DOHH2 (cell line): ENCODE data around the gene DDX46.

Experiments used
- H3F3A ChIP-seq: fragments of 200-600 bp; sonication (generic), shearing (Covaris generic); 2 replicates; pipeline ENCODE4 v1.6.0; 2016; ENCODE audit warnings: antibody characterized with exemption, mild to moderate bottlenecking; ENCODE audit not compliant: control insufficient read depth, insufficient read depth
- H3K27ac ChIP-seq: fragments of 200-600 bp; sonication (generic); 2 replicates; pipeline ENCODE4 v1.5.1; 2014; ENCODE audit warnings: low read depth, mild to moderate bottlenecking, low read length, moderate library complexity
- H3K27me3 ChIP-seq: fragments of 200-600 bp; sonication (generic); 2 replicates; pipeline ENCODE4 v1.6.1; 2014; ENCODE audit warnings: mild to moderate bottlenecking, low read length, mixed read lengths; ENCODE audit not compliant: control insufficient read depth
- H3K36me3 ChIP-seq: fragments of 200-600 bp; sonication (generic); 2 replicates; pipeline ENCODE4 v1.6.1; 2014; ENCODE audit warnings: mild to moderate bottlenecking, low read length, moderate library complexity, mixed read lengths; ENCODE audit not compliant: control insufficient read depth
- H3K4me1 ChIP-seq: fragments of 200-600 bp; sonication (generic); 2 replicates; pipeline ENCODE4 v1.6.1; 2014; ENCODE audit warnings: mild to moderate bottlenecking, low read length, mixed read lengths; ENCODE audit not compliant: control insufficient read depth
- H3K4me2 ChIP-seq: fragments of 200-600 bp; sonication (generic); 2 replicates; pipeline ENCODE4 v1.6.0; 2014; ENCODE audit warnings: mild to moderate bottlenecking, low read length, moderate library complexity
- H3K4me3 ChIP-seq: fragments of 200-600 bp; sonication (generic); 2 replicates; pipeline ENCODE4 v1.5.1; 2014; ENCODE audit warnings: mild to moderate bottlenecking, low read length, mixed read lengths
- H3K79me2 ChIP-seq: fragments of 200-600 bp; sonication (generic); 2 replicates; pipeline ENCODE4 v1.6.1; 2014; ENCODE audit warnings: mild to moderate bottlenecking, low read length, mixed read lengths; ENCODE audit not compliant: control insufficient read depth
- H3K9me2 ChIP-seq: fragments of 200-600 bp; sonication (generic); replicated peaks from 2 replicates; pipeline ENCODE4 v1.6.1; 2014; ENCODE audit warnings: mild to moderate bottlenecking, low read length, mixed read lengths; ENCODE audit not compliant: control insufficient read depth
- H3K9me3 ChIP-seq: fragments of 200-600 bp; sonication (generic); 2 replicates; pipeline ENCODE4 v1.6.1; 2014; ENCODE audit warnings: antibody characterized with exemption, low read length, mixed read lengths; ENCODE audit not compliant: control insufficient read depth, insufficient read depth
- H4K20me1 ChIP-seq: fragments of 200-600 bp; sonication (generic); 2 replicates; pipeline ENCODE4 v1.6.0; 2014; ENCODE audit warnings: low read depth, mild to moderate bottlenecking, antibody characterized with exemption, low read length, moderate library complexity; ENCODE audit not compliant: control insufficient read depth, insufficient read depth
- CTCF ChIP-seq: fragments of 200-600 bp; sonication (generic); IDR thresholded peaks from one replicate; pipeline ENCODE4 v1.5.1; 2014; ENCODE audit warnings: antibody characterized with exemption, mild to moderate bottlenecking, low read depth, low read length; ENCODE audit not compliant: poor library complexity, severe bottlenecking
- EZH2phosphoT487 ChIP-seq: fragments of 200-600 bp; sonication (generic); IDR thresholded peaks from 2 replicates; pipeline ENCODE4 v1.6.1; 2017; ENCODE audit warnings: borderline replicate concordance, mild to moderate bottlenecking, antibody characterized with exemption, low read length, moderate library complexity, mixed read lengths

Gene DDX46

DNA sequence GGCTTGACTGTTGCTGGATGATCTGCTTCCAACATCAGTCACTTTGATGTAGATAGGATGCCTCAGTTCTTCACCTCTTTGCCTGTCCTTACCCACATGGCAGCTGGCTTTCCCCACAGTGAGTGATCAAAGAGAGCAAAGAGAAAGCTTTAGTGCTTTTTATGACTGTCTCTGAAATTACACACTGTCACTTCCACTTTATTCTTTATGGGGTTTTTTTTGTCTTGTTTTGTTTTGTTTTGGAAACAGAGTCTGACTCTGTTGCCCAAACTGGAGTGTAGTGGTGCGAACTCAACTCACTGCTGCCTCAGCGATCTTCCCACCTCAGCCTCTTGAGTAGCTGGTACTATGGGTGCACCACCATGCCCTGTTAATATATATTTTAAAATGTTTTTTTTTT lies 54.8 kb downstream of the DDX46 start:
- Histone ChIP-seq H3K4me2 (peak overlapping the region; percentile 49), H3K79me2 (no peaks in the 10 kb centered on the region), H3K36me3 (peaks cover 78% of the 10 kb centered on the region)

GRCh38 chr5:134813827-134814226 lies 55.2 kb downstream of the DDX46 start:
- Histone ChIP-seq H3K9me3 (no peaks in the 10 kb centered on the region), H3K4me3 (peak overlapping the region; percentile 26; the same call in 1 of the 2 replicates), H3K4me1 (peaks cover 35% of the 10 kb centered on the region), H3K9me2 (no peaks in the 10 kb centered on the region), H3K36me3 (peaks cover 78% of the 10 kb centered on the region), H3K79me2 (no peaks in the 10 kb centered on the region), H4K20me1 (no peaks in the 10 kb centered on the region; the same call in 1 of the 2 replicates), H3F3A (peaks cover 9% of the 10 kb centered on the region; the same call in 1 of the 2 replicates), H3K27ac (peak overlapping the region; percentile 66), H3K27me3 (no peaks in the 10 kb centered on the region), H3K4me2 (peak overlapping the region; percentile 49)
- TF ChIP-seq EZH2phosphoT487 (no peak), CTCF (no peak)

More for the DNA sequence above, 54.8 kb downstream of the DDX46 start:
- Histone ChIP-seq H3K4me1 (peaks cover 35% of the 10 kb centered on the region), H3K4me3 (peak overlapping the region; percentile 26), H3K9me2 (no peaks in the 10 kb centered on the region), H3K9me3 (no peaks in the 10 kb centered on the region), H3K27ac (peak overlapping the region; percentile 66), H3F3A (0 out of 2 replicates have a peak, but pooled peaks cover 9% of the 10 kb centered on the region), H4K20me1 (no peaks in the 10 kb centered on the region; the same call in 1 of the 2 replicates), H3K27me3 (no peaks in the 10 kb centered on the region)
- no peak for TF ChIP-seq EZH2phosphoT487

GRCh38 chr5:134817006-134817405 lies 58.4 kb downstream of the DDX46 start:
- Histone ChIP-seq H3K4me2 (no peak overlapping the region), H3K4me1 (peaks cover 30% of the 10 kb centered on the region), H3K79me2 (no peaks in the 10 kb centered on the region), H3K4me3 (no peak overlapping the region), H3K36me3 (peaks cover 77% of the 10 kb centered on the region), H4K20me1 (no peaks in the 10 kb centered on the region; the same call in 1 of the 2 replicates), H3K9me2 (no peaks in the 10 kb centered on the region), H3K27ac (no peak overlapping the region), H3K9me3 (no peaks in the 10 kb centered on the region), H3K27me3 (no peaks in the 10 kb centered on the region), H3F3A (peaks cover 9% of the 10 kb centered on the region; the same call in 1 of the 2 replicates)
- TF ChIP-seq CTCF (no peak), EZH2phosphoT487 (no peak)

GRCh38 chr5:134818776-134819175 lies 60.2 kb downstream of the DDX46 start:
- Histone ChIP-seq H3K36me3 (peaks cover 77% of the 10 kb centered on the region), H3K27ac (no peak overlapping the region)

More at GRCh38 chr5:134818776-134819175, 60.2 kb downstream of the DDX46 start:
- Histone ChIP-seq H3K9me3 (no peaks in the 10 kb centered on the region), H3K4me1 (peaks cover 12% of the 10 kb centered on the region), H3K9me2 (no peaks in the 10 kb centered on the region), H3K27me3 (no peaks in the 10 kb centered on the region), H4K20me1 (no peaks in the 10 kb centered on the region; the same call in 1 of the 2 replicates), H3K79me2 (no peaks in the 10 kb centered on the region), H3K4me3 (no peak overlapping the region), H3F3A (peaks cover 2% of the 10 kb centered on the region; the same call in 1 of the 2 replicates), H3K4me2 (no peak overlapping the region)
- TF ChIP-seq CTCF = no peak
- TF ChIP-seq EZH2phosphoT487 = no peak
